ENCODE measurements around the gene SRP54. TPM values are rescaled to one million over a fixed set of nuclear protein-coding genes. Genes with fewer than 3 reads are reported as not detected.

The SRP54 gene
- total RNA-seq, 4 donors from 2014 or later: 31.2 to 52.7 (median 39.3) TPM

DNA sequence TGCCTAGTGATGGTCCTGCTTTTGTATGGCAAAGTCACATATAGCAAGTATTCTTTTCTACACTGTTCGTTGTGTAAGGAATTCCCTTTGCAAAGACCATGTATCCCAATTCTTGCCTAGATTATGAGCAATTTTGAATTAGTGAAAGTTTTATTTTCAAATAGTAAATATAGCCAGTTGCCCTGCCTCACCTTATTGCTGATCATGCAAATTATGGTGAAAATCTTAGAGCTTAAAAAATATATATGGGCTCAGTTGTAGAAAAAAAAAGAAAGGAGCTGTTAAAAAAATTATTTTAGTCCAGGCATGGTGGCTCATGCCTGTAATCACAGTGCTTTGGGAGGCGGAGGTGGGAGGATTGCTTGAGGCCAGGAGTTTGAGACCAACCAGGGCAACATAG is 18.8 kb downstream of the SRP54 start:
- TF ChIP-seq CTCF (IDR thresholded peaks at IDR 0.05) (no peak), POLR2A (IDR thresholded peaks at IDR 0.05; ENCODE audit: low read depth) (no peak), POLR2AphosphoS5 (IDR thresholded peaks at IDR 0.05) (no peak), EP300 (IDR thresholded peaks at IDR 0.05) (no peak)
- Histone ChIP-seq H3K9me3 (no peaks in the 10 kb centered on the region), H3K36me3 (peaks cover 8 to 63% (median 49%) of the 10 kb centered on the region in 4 donors), H3K4me1 (no peaks in the 10 kb centered on the region), H3K4me3 (no peak overlapping the region), H3K27ac (replicated peaks in 1 of 4) (no peak overlapping the region), H3K27me3 (no peaks in the 10 kb centered on the region)
- intact Hi-C loops (cut with DNase I): no loop called here
- no peak for DNase-seq (ENCODE audit: extremely low spot score)
- 89% methylated on average over 2 of the region's 2 CpGs for WGBS

- TF ChIP-seq POLR2A (IDR thresholded peaks at IDR 0.05; ENCODE audit: low read depth) (no peak), POLR2AphosphoS5 (IDR thresholded peaks at IDR 0.05) (no peak), EP300 (IDR thresholded peaks at IDR 0.05) (no peak), CTCF (IDR thresholded peaks at IDR 0.05) (no peak)
- Histone ChIP-seq H3K4me1 (no peaks in the 10 kb centered on the region), H3K27me3 (no peaks in the 10 kb centered on the region), H3K27ac (replicated peaks in 1 of 4) (no peak overlapping the region), H3K9me3 (no peaks in the 10 kb centered on the region), H3K4me3 (no peak overlapping the region), H3K36me3 (peaks cover 28 to 75% (median 58%) of the 10 kb centered on the region in 4 donors)
- 89% methylated on average over 1 of the region's 1 CpG for WGBS
- DNase-seq (ENCODE audit: extremely low spot score): no peak
- intact Hi-C loops (cut with DNase I): no loop called here
These were observed 22.0 kb downstream of the SRP54 start for GRCh38 chr14:35004839-35005238.

GRCh38 chr14:35016568-35016967 is 33.8 kb downstream of the SRP54 start:
- Histone ChIP-seq H3K36me3 (peaks cover 53 to 99% (median 82%) of the 10 kb centered on the region in 4 donors), H3K27ac (replicated peaks in 1 of 4) (no peak overlapping the region), H3K9me3 (no peaks in the 10 kb centered on the region), H3K4me3 (no peak overlapping the region), H3K27me3 (no peaks in the 10 kb centered on the region), H3K4me1 (no peaks in the 10 kb centered on the region)
- no peak for TF ChIP-seq CTCF (IDR thresholded peaks at IDR 0.05)
- no peak for TF ChIP-seq EP300 (IDR thresholded peaks at IDR 0.05)
- no peak for TF ChIP-seq POLR2A (IDR thresholded peaks at IDR 0.05; ENCODE audit: low read depth)
- no peak for TF ChIP-seq POLR2AphosphoS5 (IDR thresholded peaks at IDR 0.05)
- intact Hi-C loops (cut with DNase I): no loop called here
- no peak for DNase-seq (ENCODE audit: extremely low spot score)
- 100% methylated on average over 1 of the region's 1 CpG for WGBS

GRCh38 chr14:35020713-35021112 is 37.9 kb downstream of the SRP54 start:
- Histone ChIP-seq H3K36me3 (peaks cover 39 to 99% (median 86%) of the 10 kb centered on the region in 4 donors), H3K4me3 (no peak overlapping the region), H3K27me3 (no peaks in the 10 kb centered on the region), H3K27ac (replicated peaks in 1 of 4) (no peak overlapping the region), H3K9me3 (no peaks in the 10 kb centered on the region), H3K4me1 (no peaks in the 10 kb centered on the region)
- no peak for DNase-seq (ENCODE audit: extremely low spot score)
- 78% methylated on average over 4 of the region's 4 CpGs for WGBS
- no peak for TF ChIP-seq POLR2A (IDR thresholded peaks at IDR 0.05; ENCODE audit: low read depth)
- no peak for TF ChIP-seq EP300 (IDR thresholded peaks at IDR 0.05)
- no peak for TF ChIP-seq CTCF (IDR thresholded peaks at IDR 0.05)
- TF ChIP-seq POLR2AphosphoS5 (IDR thresholded peaks at IDR 0.05): no peak
- intact Hi-C loops (cut with DNase I): no loop called here

- Histone ChIP-seq H3K27me3 (no peaks in the 10 kb centered on the region), H3K4me3 (no peak overlapping the region), H3K9me3 (peaks cover 0 to under 1% (median 0%) of the 10 kb centered on the region in 4 donors), H3K4me1 (no peaks in the 10 kb centered on the region), H3K27ac (replicated peaks in 1 of 4) (no peak overlapping the region), H3K36me3 (peaks cover 34 to 96% (median 83%) of the 10 kb centered on the region in 4 donors)
- 91% methylated on average over 2 of the region's 2 CpGs for WGBS
- intact Hi-C loops (cut with DNase I): no loop called here
- TF ChIP-seq CTCF (IDR thresholded peaks at IDR 0.05): no peak
- no peak for TF ChIP-seq POLR2A (IDR thresholded peaks at IDR 0.05; ENCODE audit: low read depth)
- TF ChIP-seq EP300 (IDR thresholded peaks at IDR 0.05): no peak
- no peak for TF ChIP-seq POLR2AphosphoS5 (IDR thresholded peaks at IDR 0.05)
- DNase-seq (ENCODE audit: extremely low spot score): no peak
These were observed 45.6 kb downstream of the SRP54 start for GRCh38 chr14:35028435-35028834.

All from esophagus muscularis mucosa (tissue), 4 donors.